HCT116 (cell line): ENCODE measurements around the gene SLC17A1. TPM values are rescaled to one million over a fixed set of nuclear protein-coding genes. Genes with fewer than 3 reads are reported as not detected.

Source experiments
- ATAC-seq: fragments of 200-7000 bp; cut with Tn5 transposase; 2 replicates; pipeline ENCODE4 v1.9.1; 2020; ENCODE audit warnings: mild to moderate bottlenecking, moderate library complexity
- BruUV-seq: library from RNA; stranded (reverse); fragments of 400-500 nt; replicated peaks from 2 replicates; lab custom pipeline; 2021; lab: Mats Ljungman, UMichigan
- CTCF ChIA-PET: fragments of 300-600 bp; sonication (Branson Sonifier 250); formaldehyde crosslinking; loops from one replicate; lab custom pipeline; 2021; ENCODE audit warnings: antibody characterized with exemption; lab: Charles Lee
- POLR2A ChIA-PET: fragments of 300-600, 350-600 bp; sonication (Branson Sonifier 250); formaldehyde crosslinking; loops from one replicate; lab custom pipeline; 2021; ENCODE audit warnings: antibody characterized with exemption; lab: Charles Lee
- RAD21 ChIA-PET, 2 experiments: fragments of 300-600 bp; sonication (Branson Sonifier 250); formaldehyde crosslinking; loops; one replicate each; lab custom pipeline; 2023; ENCODE audit warnings: low total read pairs in 2 of 2; ENCODE audit not compliant: uncharacterized antibody in 2 of 2, unreplicated experiment in 2 of 2, low non-redundant PET in 1 of 2; lab: Charles Lee
- DNase-seq: peaks from one replicate; pipeline ENCODE4 v3.0.0-alpha.2; 2010; ENCODE audit warnings: low read depth, low spot score
- H2AFZ ChIP-seq: fragments of 200-600 bp; shearing (Covaris generic), sonication (generic); 2 replicates; pipeline ENCODE4 v1.6.1; 2017; ENCODE audit warnings: low read depth, mixed run types, mixed read lengths, antibody characterized with exemption, low read length; ENCODE audit not compliant: poor library complexity, severe bottlenecking
- H3K27ac ChIP-seq: 2 replicates; pipeline ENCODE4 v1.5.1; 2012; ENCODE audit warnings: low read depth, low read length
- H3K27me3 ChIP-seq: fragments of 200-600 bp; sonication (generic); 2 replicates; pipeline ENCODE4 v1.6.1; 2016; ENCODE audit warnings: mixed run types, low read length, mixed read lengths; ENCODE audit not compliant: insufficient read depth
- H3K36me3 ChIP-seq, 2 experiments: fragments of 200-500 bp in 1 of 2; fragments of 200-600 bp in 1 of 2; sonication (Bioruptor generic) in 1 of 2; sonication (generic) in 1 of 2; 2 replicates each; pipeline versions ENCODE4 v1.5.1 to v1.6.1; 2014 to 2016; ENCODE audit warnings: low read length in 2 of 2, inconsistent platforms in 1 of 2, mixed read lengths in 1 of 2, mixed run types in 1 of 2; ENCODE audit not compliant: insufficient read depth in 2 of 2, control insufficient read depth in 1 of 2
- H3K4me1 ChIP-seq, 2 experiments: fragments of 200-600 bp in 1 of 2; sonication (generic) in 1 of 2; 2 replicates each; pipeline versions ENCODE4 v1.5.1 to v1.6.1; 2012 to 2017; ENCODE audit warnings: low read length in 2 of 2, inconsistent platforms in 1 of 2, mild to moderate bottlenecking in 1 of 2, mixed read lengths in 1 of 2, mixed run types in 1 of 2, moderate library complexity in 1 of 2; ENCODE audit not compliant: insufficient read depth in 2 of 2, control insufficient read depth in 1 of 2
- H3K4me2 ChIP-seq: fragments of 200-600 bp; sonication (generic); 2 replicates; pipeline ENCODE4 v1.6.1; 2017; ENCODE audit warnings: mixed run types, low read length, mixed read lengths
- H3K4me3 ChIP-seq, 2 experiments: fragments of 200-600 bp in 1 of 2; sonication (generic) in 1 of 2; replicated peaks in 1 of 2; 2 replicates each; pipeline ENCODE4 v1.5.1; 2011 to 2016; ENCODE audit warnings: low read length in 2 of 2, control low read depth in 1 of 2, low read depth in 1 of 2, mild to moderate bottlenecking in 1 of 2, mixed read lengths in 1 of 2, mixed run types in 1 of 2
- H3K79me2 ChIP-seq: fragments of 200-600 bp; sonication (generic); 2 replicates; pipeline ENCODE4 v1.6.1; 2017; ENCODE audit warnings: mild to moderate bottlenecking, mixed run types, low read length, moderate library complexity, mixed read lengths; ENCODE audit not compliant: insufficient read depth
- H3K9ac ChIP-seq: fragments of 200-600 bp; sonication (generic); 2 replicates; pipeline ENCODE4 v1.6.1; 2016; ENCODE audit warnings: low read length, mixed read lengths
- H3K9me2 ChIP-seq: fragments of 200-600 bp; sonication (generic), shearing (Covaris generic); 2 replicates; pipeline ENCODE4 v1.6.1; 2017; ENCODE audit warnings: mixed run types, mild to moderate bottlenecking, moderate library complexity; ENCODE audit not compliant: insufficient read depth
- H3K9me3 ChIP-seq, 2 experiments: fragments of 200-500 bp in 1 of 2; fragments of 200-600 bp in 1 of 2; sonication (Bioruptor generic) in 1 of 2; sonication (generic) in 1 of 2; 2 replicates each; pipeline ENCODE4 v1.6.1; 2014 to 2017; ENCODE audit warnings: low read length in 2 of 2, mixed read lengths in 2 of 2, inconsistent platforms in 1 of 2, low read depth in 1 of 2, mild to moderate bottlenecking in 1 of 2, mixed run types in 1 of 2, moderate library complexity in 1 of 2; ENCODE audit not compliant: control insufficient read depth in 1 of 2, insufficient read depth in 1 of 2
- H4K20me1 ChIP-seq: fragments of 200-600 bp; sonication (generic), shearing (Covaris generic); 2 replicates; pipeline ENCODE4 v1.6.1; 2017; ENCODE audit warnings: mixed run types, mild to moderate bottlenecking, moderate library complexity; ENCODE audit not compliant: insufficient read depth
- ATF3 ChIP-seq: IDR thresholded peaks from 2 replicates; pipeline ENCODE4 v1.6.1; 2012
- CEBPB ChIP-seq: IDR thresholded peaks from 2 replicates; pipeline ENCODE4 v1.6.1; 2012; ENCODE audit warnings: low read depth
- CTCF ChIP-seq, 3 experiments: fragments of 200-600 bp in 1 of 3; sonication (generic) in 1 of 3; IDR thresholded peaks in 2 of 3; conservative IDR thresholded peaks in 1 of 3; 2 replicates each; pipeline ENCODE4 v1.5.1; 2012 to 2017; ENCODE audit warnings: low read depth in 2 of 3, low read length in 2 of 3, antibody characterized with exemption in 1 of 3, borderline replicate concordance in 1 of 3, control low read depth in 1 of 3, mild to moderate bottlenecking in 1 of 3, mixed read lengths in 1 of 3, mixed run types in 1 of 3, moderate library complexity in 1 of 3; ENCODE audit not compliant: insufficient read depth in 1 of 3
- ELF1 ChIP-seq: IDR thresholded peaks from 2 replicates; pipeline ENCODE4 v1.6.1; 2012; ENCODE audit warnings: low read depth, borderline replicate concordance
- EZH2phosphoT487 ChIP-seq: fragments of 200-600 bp; IDR thresholded peaks from 2 replicates; pipeline ENCODE4 v1.6.1; 2018; ENCODE audit warnings: antibody characterized with exemption, borderline replicate concordance
- JUND ChIP-seq: IDR thresholded peaks from 2 replicates; pipeline ENCODE4 v1.6.1; 2012
- POLR2AphosphoS5 ChIP-seq: IDR thresholded peaks from 2 replicates; pipeline ENCODE4 v1.6.1; 2011; ENCODE audit warnings: mild to moderate bottlenecking, low read depth, low read length, moderate library complexity
- RAD21 ChIP-seq: IDR thresholded peaks from 2 replicates; pipeline ENCODE4 v1.6.1; 2012; ENCODE audit warnings: low read depth, mild to moderate bottlenecking
- REST ChIP-seq: IDR thresholded peaks from 2 replicates; pipeline ENCODE4 v1.6.1; 2012; ENCODE audit warnings: low read depth
- SP1 ChIP-seq: IDR thresholded peaks from 2 replicates; pipeline ENCODE4 v1.6.1; 2012; ENCODE audit warnings: low read depth
- SRF ChIP-seq: IDR thresholded peaks from 2 replicates; pipeline ENCODE4 v1.6.1; 2012; ENCODE audit warnings: low read depth
- TCF7L2 ChIP-seq: IDR thresholded peaks from 2 replicates; pipeline ENCODE4 v1.7.0; 2011; ENCODE audit warnings: borderline replicate concordance, inconsistent platforms; ENCODE audit not compliant: insufficient read depth, insufficient read length; ENCODE audit errors: extremely low read depth
- YY1 ChIP-seq: IDR thresholded peaks from 2 replicates; pipeline ENCODE4 v1.6.1; 2011; ENCODE audit warnings: low read length, low read depth, moderate library complexity, mild to moderate bottlenecking; ENCODE audit not compliant: insufficient replicate concordance; ENCODE audit errors: extremely low read depth
- ZBTB33 ChIP-seq: IDR thresholded peaks from 2 replicates; pipeline ENCODE4 v1.6.1; 2011; ENCODE audit warnings: mild to moderate bottlenecking, low read length, moderate library complexity; ENCODE audit not compliant: insufficient replicate concordance; ENCODE audit errors: extremely low read depth
- intact Hi-C: fragments of 100-400 bp; cut with micrococcal nuclease; formaldehyde crosslinking; loops from 2 replicates; pipeline ENCODE4 v1.10.0; 2022
- total RNA-seq: library from RNA; stranded (reverse); gene quantifications from one replicate; pipeline ENCODE4 v1.2.1, GENCODE V29; 2021; ENCODE audit not compliant: unreplicated experiment

Gene SLC17A1
- total RNA-seq, 1 experiment from 2014 or later = not detected

- Histone ChIP-seq H3K9ac (no peak overlapping the region), H2AFZ (no peak overlapping the region), H3K4me3 (no peak overlapping the region), H3K9me2 (no peaks in the 10 kb centered on the region), H3K27me3 (no peaks in the 10 kb centered on the region), H3K27ac (no peak overlapping the region), H3K79me2 (no peaks in the 10 kb centered on the region), H3K9me3 (no peaks in the 10 kb centered on the region), H3K4me2 (no peak overlapping the region), H3K36me3 (no peaks in the 10 kb centered on the region), H3K4me1 (no peaks in the 10 kb centered on the region), H4K20me1 (no peaks in the 10 kb centered on the region)
- no peak for TF ChIP-seq ZBTB33
- TF ChIP-seq CTCF (IDR thresholded peaks at IDR 0.05 in 2 of 3, conservative IDR thresholded peaks at IDR 0.05 in 1 of 3; ENCODE audit: borderline replicate concordance in 1 of 3, insufficient read depth in 1 of 3, low read depth in 2 of 3, low read length in 2 of 3) = no peak
- TF ChIP-seq JUND = no peak
- TF ChIP-seq EZH2phosphoT487 = no peak
- no peak for TF ChIP-seq POLR2AphosphoS5
- no peak for TF ChIP-seq ELF1
- no peak for TF ChIP-seq RAD21
- TF ChIP-seq TCF7L2 = no peak
- TF ChIP-seq REST = no peak
- no peak for TF ChIP-seq ATF3
- TF ChIP-seq SP1 = no peak
- no peak for TF ChIP-seq YY1
- TF ChIP-seq CEBPB = no peak
- TF ChIP-seq SRF = no peak
- intact Hi-C loops = no loop called here
- ChIA-PET CTCF (no interaction called here), RAD21 (no interaction called here), POLR2A (no interaction called here)
- ATAC-seq (no peak), DNase-seq (no peak)
- BruUV-seq = no TSS peak
These were observed 15.6 kb downstream of the SLC17A1 start for GRCh38 chr6:25816252-25816651.
